Measurements from ENCODE around the gene FKBP8. TPM values are rescaled to one million over a fixed set of nuclear protein-coding genes. Genes with fewer than 3 reads are reported as not detected.

FKBP8 gene
- total RNA-seq, 2 donors from 2014 or later: 326 to 536 TPM

- Histone ChIP-seq H3K4me1 (replicated peaks) (peaks cover 11% of the 10 kb centered on the region), H3K27me3 (replicated peaks; ENCODE audit: insufficient read depth) (no peaks in the 10 kb centered on the region), H3K4me3 (no peak overlapping the region), H3K9me3 (no peaks in the 10 kb centered on the region), H3K36me3 (no peaks in the 10 kb centered on the region), H3K27ac (peak overlapping the region in 1 of 2 donors; percentile 37)
- 80% methylated on average over 11 of the region's 11 CpGs for WGBS
- no peak for DNase-seq (ENCODE audit: low spot score)
- intact Hi-C loops (cut with DNase I): no loop called here
- TF ChIP-seq POLR2A (IDR thresholded peaks at IDR 0.05): no peak
- TF ChIP-seq POLR2AphosphoS5 (IDR thresholded peaks at IDR 0.05): no peak
- no peak for TF ChIP-seq CTCF (IDR thresholded peaks at IDR 0.05)
Measured at GRCh38 chr19:18507727-18508440, 35.5 kb downstream of the FKBP8 start.

GRCh38 chr19:18507021-18507726, 36.2 kb downstream of the FKBP8 start:
- intact Hi-C loops (cut with DNase I): no loop called here
- no peak for DNase-seq (ENCODE audit: low spot score)
- Histone ChIP-seq H3K4me1 (replicated peaks) (peaks cover 16% of the 10 kb centered on the region), H3K9me3 (no peaks in the 10 kb centered on the region), H3K27ac (peak overlapping the region; percentile 37), H3K27me3 (replicated peaks; ENCODE audit: insufficient read depth) (no peaks in the 10 kb centered on the region), H3K4me3 (no peak overlapping the region), H3K36me3 (no peaks in the 10 kb centered on the region)
- peak; percentile 58 for TF ChIP-seq POLR2AphosphoS5 (IDR thresholded peaks at IDR 0.05)
- TF ChIP-seq POLR2A (IDR thresholded peaks at IDR 0.05): no peak
- WGBS: 58% methylated on average over 9 of the region's 9 CpGs

GRCh38 chr19:18506101-18506930, 37.1 kb downstream of the FKBP8 start:
- Histone ChIP-seq H3K27ac (peak overlapping the region in 1 of 2 donors; percentile 7), H3K4me1 (replicated peaks) (peaks cover 16% of the 10 kb centered on the region), H3K9me3 (no peaks in the 10 kb centered on the region), H3K27me3 (replicated peaks; ENCODE audit: insufficient read depth) (no peaks in the 10 kb centered on the region), H3K4me3 (no peak overlapping the region), H3K36me3 (no peaks in the 10 kb centered on the region)
- intact Hi-C loops (cut with DNase I): no loop called here
- TF ChIP-seq POLR2A (IDR thresholded peaks at IDR 0.05) (no peak), POLR2AphosphoS5 (IDR thresholded peaks at IDR 0.05) (no peak), CTCF (IDR thresholded peaks at IDR 0.05) (no peak)
- 81% methylated on average over 14 of the region's 19 CpGs for WGBS
- no peak for DNase-seq (ENCODE audit: low spot score)

GRCh38 chr19:18504886-18505610, 38.3 kb downstream of the FKBP8 start:
- WGBS: 77% methylated on average over 8 of the region's 8 CpGs
- intact Hi-C loops (cut with DNase I): loop anchor here (5.0 kb wide), 1 partner anchor 43 kb away; no protein-coding TSS in a partner anchor
- Histone ChIP-seq H3K9me3 (no peaks in the 10 kb centered on the region), H3K27me3 (replicated peaks; ENCODE audit: insufficient read depth) (no peaks in the 10 kb centered on the region), H3K36me3 (no peaks in the 10 kb centered on the region), H3K27ac (no peak overlapping the region), H3K4me3 (no peak overlapping the region), H3K4me1 (replicated peaks) (peaks cover 16% of the 10 kb centered on the region)
- TF ChIP-seq POLR2AphosphoS5 (IDR thresholded peaks at IDR 0.05) (no peak), CTCF (IDR thresholded peaks at IDR 0.05) (no peak), POLR2A (IDR thresholded peaks at IDR 0.05) (no peak)
- DNase-seq (ENCODE audit: low spot score): no peak

All from prostate gland (tissue), 2 donors.